ENCODE results near the gene SELENOK.

GRCh38 chr3:53844262-53845102 is 47.2 kb downstream of the SELENOK start:
- TF ChIP-seq, protein P1, sequence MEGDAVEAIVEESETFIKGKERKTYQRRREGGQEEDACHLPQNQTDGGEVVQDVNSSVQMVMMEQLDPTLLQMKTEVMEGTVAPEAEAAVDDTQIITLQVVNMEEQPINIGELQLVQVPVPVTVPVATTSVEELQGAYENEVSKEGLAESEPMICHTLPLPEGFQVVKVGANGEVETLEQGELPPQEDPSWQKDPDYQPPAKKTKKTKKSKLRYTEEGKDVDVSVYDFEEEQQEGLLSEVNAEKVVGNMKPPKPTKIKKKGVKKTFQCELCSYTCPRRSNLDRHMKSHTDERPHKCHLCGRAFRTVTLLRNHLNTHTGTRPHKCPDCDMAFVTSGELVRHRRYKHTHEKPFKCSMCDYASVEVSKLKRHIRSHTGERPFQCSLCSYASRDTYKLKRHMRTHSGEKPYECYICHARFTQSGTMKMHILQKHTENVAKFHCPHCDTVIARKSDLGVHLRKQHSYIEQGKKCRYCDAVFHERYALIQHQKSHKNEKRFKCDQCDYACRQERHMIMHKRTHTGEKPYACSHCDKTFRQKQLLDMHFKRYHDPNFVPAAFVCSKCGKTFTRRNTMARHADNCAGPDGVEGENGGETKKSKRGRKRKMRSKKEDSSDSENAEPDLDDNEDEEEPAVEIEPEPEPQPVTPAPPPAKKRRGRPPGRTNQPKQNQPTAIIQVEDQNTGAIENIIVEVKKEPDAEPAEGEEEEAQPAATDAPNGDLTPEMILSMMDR (IDR thresholded peaks at IDR 0.05): no peak
- no peak for TF ChIP-seq POLR2A (IDR thresholded peaks at IDR 0.05)
